Measurements from ENCODE around the gene ELK4. TPM values are rescaled to one million over a fixed set of nuclear protein-coding genes. Genes with fewer than 3 reads are reported as not detected.

Gene ELK4
- polyA plus RNA-seq, 1 donor: 18.2 TPM

GRCh38 chr1:205596876-205597275, 34.9 kb downstream of the ELK4 start:
- Histone ChIP-seq H3K27me3 (ENCODE audit: control insufficient read depth, insufficient read depth, low read length) (no peaks in the 10 kb centered on the region), H3K36me3 (ENCODE audit: control insufficient read depth, insufficient read depth, low read length) (peaks cover 10% of the 10 kb centered on the region), H3K4me1 (ENCODE audit: control insufficient read depth, insufficient read depth, low read length) (peaks cover 7% of the 10 kb centered on the region), H3K4me3 (ENCODE audit: low read length) (no peak overlapping the region), H3K27ac (ENCODE audit: low read length) (no peak overlapping the region), H3K9me3 (ENCODE audit: control insufficient read depth, low read depth, low read length) (no peaks in the 10 kb centered on the region)
- DNase-seq: no peak
- WGBS (ENCODE audit: insufficient coverage, low lambda C conversion rate): no CpG with 5 or more reads among the region's 3 CpGs

DNA sequence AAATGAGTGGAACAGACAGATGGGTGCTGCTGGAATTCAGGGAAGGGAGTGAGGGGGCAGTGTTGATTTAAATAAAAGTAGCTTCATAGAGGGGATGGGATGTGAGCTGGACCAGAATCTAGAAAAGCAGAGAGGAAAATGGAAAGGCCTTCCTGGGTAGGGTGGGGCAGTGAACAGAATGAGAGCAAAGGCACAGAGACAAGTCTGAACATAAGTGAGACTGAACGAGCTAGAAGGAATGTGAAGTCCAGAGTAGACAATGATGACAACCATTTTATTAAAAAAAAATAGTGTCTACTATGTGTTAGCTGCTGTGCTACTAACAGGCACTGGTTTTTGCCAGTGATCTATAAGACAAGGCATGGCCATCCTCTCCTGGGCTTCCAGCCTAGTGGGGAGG, 36.0 kb downstream of the ELK4 start:
- Histone ChIP-seq H3K27ac (ENCODE audit: low read length) (no peak overlapping the region), H3K27me3 (ENCODE audit: control insufficient read depth, insufficient read depth, low read length) (no peaks in the 10 kb centered on the region), H3K4me3 (ENCODE audit: low read length) (no peak overlapping the region), H3K9me3 (ENCODE audit: control insufficient read depth, low read depth, low read length) (no peaks in the 10 kb centered on the region), H3K4me1 (ENCODE audit: control insufficient read depth, insufficient read depth, low read length) (peaks cover 7% of the 10 kb centered on the region), H3K36me3 (ENCODE audit: control insufficient read depth, insufficient read depth, low read length) (peaks cover 10% of the 10 kb centered on the region)
- no peak for DNase-seq
- no CpG with 5 or more reads among the region's 1 CpG for WGBS (ENCODE audit: insufficient coverage, low lambda C conversion rate)

GRCh38 chr1:205595435-205595834, 36.4 kb downstream of the ELK4 start:
- no peaks in the 10 kb centered on the region for H3K27me3 ChIP-seq (ENCODE audit: control insufficient read depth, insufficient read depth, low read length)
- no peak overlapping the region for H3K4me3 ChIP-seq (ENCODE audit: low read length)
- 80% methylated on average over 1 of the region's 2 CpGs for WGBS (ENCODE audit: insufficient coverage, low lambda C conversion rate)
- H3K4me1 ChIP-seq (ENCODE audit: control insufficient read depth, insufficient read depth, low read length): peaks cover 7% of the 10 kb centered on the region
- H3K36me3 ChIP-seq (ENCODE audit: control insufficient read depth, insufficient read depth, low read length): peaks cover 10% of the 10 kb centered on the region
- H3K27ac ChIP-seq (ENCODE audit: low read length): no peak overlapping the region
- H3K9me3 ChIP-seq (ENCODE audit: control insufficient read depth, low read depth, low read length): no peaks in the 10 kb centered on the region
- DNase-seq: no peak

DNA sequence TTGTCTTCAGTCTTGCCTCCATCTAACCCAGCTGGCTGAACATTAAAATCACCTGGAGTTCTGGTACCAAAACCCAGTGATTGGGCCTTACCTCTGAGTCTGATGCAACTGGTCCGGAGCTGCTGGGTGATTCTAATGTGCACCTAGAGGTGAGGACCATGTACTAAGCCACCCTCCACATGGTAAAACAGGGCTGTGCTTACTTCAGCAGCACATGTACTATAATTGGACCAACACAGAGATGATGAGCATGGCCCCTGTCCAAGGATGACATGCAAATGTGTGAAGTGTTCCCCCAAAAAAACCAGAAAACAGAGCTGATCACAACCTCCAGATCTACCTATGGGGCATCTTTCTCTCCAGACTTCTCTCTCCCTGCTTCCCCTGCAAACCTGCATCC, 37.0 kb downstream of the ELK4 start:
- H3K4me1 ChIP-seq (ENCODE audit: control insufficient read depth, insufficient read depth, low read length): peaks cover 7% of the 10 kb centered on the region
- DNase-seq: no peak
- H3K36me3 ChIP-seq (ENCODE audit: control insufficient read depth, insufficient read depth, low read length): peaks cover 10% of the 10 kb centered on the region
- no peak overlapping the region for H3K4me3 ChIP-seq (ENCODE audit: low read length)
- no peak overlapping the region for H3K27ac ChIP-seq (ENCODE audit: low read length)
- H3K27me3 ChIP-seq (ENCODE audit: control insufficient read depth, insufficient read depth, low read length): no peaks in the 10 kb centered on the region
- no peaks in the 10 kb centered on the region for H3K9me3 ChIP-seq (ENCODE audit: control insufficient read depth, low read depth, low read length)
- no CpG with 5 or more reads among the region's 1 CpG for WGBS (ENCODE audit: insufficient coverage, low lambda C conversion rate)

DNA sequence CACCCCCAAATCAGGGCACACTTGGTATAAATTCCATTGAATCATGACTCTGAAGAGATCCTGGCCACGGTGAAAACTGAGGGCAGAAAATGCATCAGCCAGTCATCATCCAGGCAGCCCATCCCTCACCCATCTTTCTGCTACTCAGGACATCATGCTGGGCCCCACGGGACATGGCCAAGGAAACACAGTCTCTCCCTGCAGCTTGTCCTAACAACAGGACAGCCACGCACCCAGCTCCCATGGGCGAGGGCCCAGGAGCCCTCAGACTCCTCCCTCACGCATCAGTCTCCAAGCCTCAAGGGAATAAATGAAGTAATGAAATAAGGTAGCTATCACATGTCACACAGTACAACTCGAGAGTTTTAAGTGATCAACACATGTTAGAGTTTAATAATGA, 37.8 kb downstream of the ELK4 start:
- Histone ChIP-seq H3K4me1 (ENCODE audit: control insufficient read depth, insufficient read depth, low read length) (peaks cover 6% of the 10 kb centered on the region), H3K27me3 (ENCODE audit: control insufficient read depth, insufficient read depth, low read length) (no peaks in the 10 kb centered on the region), H3K4me3 (ENCODE audit: low read length) (no peak overlapping the region), H3K9me3 (ENCODE audit: control insufficient read depth, low read depth, low read length) (no peaks in the 10 kb centered on the region), H3K36me3 (ENCODE audit: control insufficient read depth, insufficient read depth, low read length) (peaks cover 6% of the 10 kb centered on the region), H3K27ac (ENCODE audit: low read length) (no peak overlapping the region)
- no CpG with 5 or more reads among the region's 6 CpGs for WGBS (ENCODE audit: insufficient coverage, low lambda C conversion rate)
- DNase-seq: no peak

DNA sequence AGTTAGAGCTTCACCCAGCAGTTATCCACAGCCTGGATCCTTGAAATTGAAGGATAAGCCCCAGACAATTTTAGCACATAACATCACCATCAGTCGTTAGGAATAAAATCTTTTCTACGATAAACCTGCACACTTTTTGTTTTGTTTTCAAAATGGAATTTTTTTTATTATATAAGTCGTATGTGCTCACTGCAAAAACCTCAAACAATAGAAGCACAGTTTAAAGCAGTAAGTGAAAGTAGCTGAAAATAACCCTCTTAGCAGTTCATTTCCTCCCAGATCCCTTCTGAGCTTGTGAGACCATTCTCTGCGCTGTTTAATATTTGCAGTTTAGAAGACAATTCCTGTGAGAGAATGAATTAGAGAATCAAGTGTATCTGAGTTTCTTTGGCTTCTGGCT, 38.3 kb downstream of the ELK4 start:
- H3K4me1 ChIP-seq (ENCODE audit: control insufficient read depth, insufficient read depth, low read length): peaks cover 3% of the 10 kb centered on the region
- no peaks in the 10 kb centered on the region for H3K27me3 ChIP-seq (ENCODE audit: control insufficient read depth, insufficient read depth, low read length)
- no peak overlapping the region for H3K27ac ChIP-seq (ENCODE audit: low read length)
- H3K4me3 ChIP-seq (ENCODE audit: low read length): no peak overlapping the region
- 100% methylated on average over 1 of the region's 4 CpGs for WGBS (ENCODE audit: insufficient coverage, low lambda C conversion rate)
- no peaks in the 10 kb centered on the region for H3K9me3 ChIP-seq (ENCODE audit: control insufficient read depth, low read depth, low read length)
- H3K36me3 ChIP-seq (ENCODE audit: control insufficient read depth, insufficient read depth, low read length): peaks cover 4% of the 10 kb centered on the region
- DNase-seq: no peak

GRCh38 chr1:205592443-205593003, 39.3 kb downstream of the ELK4 start:
- no CpG with 5 or more reads among the region's 14 CpGs for WGBS (ENCODE audit: insufficient coverage, low lambda C conversion rate)
- H3K27me3 ChIP-seq (ENCODE audit: control insufficient read depth, insufficient read depth, low read length): no peaks in the 10 kb centered on the region
- peaks cover 3% of the 10 kb centered on the region for H3K4me1 ChIP-seq (ENCODE audit: control insufficient read depth, insufficient read depth, low read length)
- DNase-seq: no peak
- H3K9me3 ChIP-seq (ENCODE audit: control insufficient read depth, low read depth, low read length): no peaks in the 10 kb centered on the region
- H3K27ac ChIP-seq (ENCODE audit: low read length): no peak overlapping the region
- H3K4me3 ChIP-seq (ENCODE audit: low read length): no peak overlapping the region
- peaks cover 3% of the 10 kb centered on the region for H3K36me3 ChIP-seq (ENCODE audit: control insufficient read depth, insufficient read depth, low read length)

DNA sequence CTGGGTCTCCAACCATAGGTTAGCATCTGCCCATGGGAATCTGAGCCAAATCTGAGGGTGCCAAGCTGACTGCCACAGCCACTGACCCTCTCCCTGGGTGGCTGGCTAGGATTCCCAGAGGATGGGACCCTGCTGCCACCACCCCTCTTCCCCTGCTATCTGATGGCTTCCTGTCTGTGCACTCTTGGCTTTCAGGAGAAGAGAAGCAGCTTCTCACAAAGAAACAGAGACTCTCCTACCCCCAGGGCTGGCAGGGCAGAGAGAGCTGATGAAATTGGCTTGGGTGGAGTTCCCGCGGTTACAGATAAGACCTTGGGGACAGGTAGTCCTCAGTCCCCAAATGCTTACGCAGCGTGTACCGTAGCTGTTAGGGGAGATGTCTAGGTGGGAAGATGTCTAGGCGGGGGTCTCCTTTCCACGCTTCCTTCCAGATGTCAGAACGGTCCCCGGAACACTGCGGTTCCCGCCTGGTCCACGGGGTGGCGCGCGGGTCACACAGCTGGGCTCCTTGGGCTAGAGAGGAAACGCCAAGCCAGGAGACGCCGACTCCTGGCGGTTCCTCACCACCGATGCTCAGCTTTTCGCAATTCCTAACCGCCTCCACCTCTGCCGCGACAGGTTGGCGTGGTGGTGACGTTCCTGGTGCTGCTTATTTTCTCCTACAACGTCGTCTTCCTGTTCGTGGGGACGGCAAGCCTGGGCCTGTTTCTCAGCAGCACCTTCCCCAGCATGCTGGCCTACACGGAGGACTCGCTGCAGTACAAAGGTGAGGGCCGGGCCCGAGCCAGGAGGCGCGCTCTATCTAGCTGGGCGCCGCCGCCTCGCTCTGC, 40.1 kb downstream of the ELK4 start:
- WGBS (ENCODE audit: insufficient coverage, low lambda C conversion rate): 0% methylated on average over 6 of the region's 40 CpGs
- peaks cover 3% of the 10 kb centered on the region for H3K4me1 ChIP-seq (ENCODE audit: control insufficient read depth, insufficient read depth, low read length)
- peak overlapping the region; percentile 40 for H3K4me3 ChIP-seq (ENCODE audit: low read length)
- peak overlapping the region; percentile 45 for H3K27ac ChIP-seq (ENCODE audit: low read length)
- DNase-seq: peak; percentile 79 to 89
- H3K27me3 ChIP-seq (ENCODE audit: control insufficient read depth, insufficient read depth, low read length): no peaks in the 10 kb centered on the region
- no peaks in the 10 kb centered on the region for H3K9me3 ChIP-seq (ENCODE audit: control insufficient read depth, low read depth, low read length)
- H3K36me3 ChIP-seq (ENCODE audit: control insufficient read depth, insufficient read depth, low read length): peaks cover under 1% of the 10 kb centered on the region

GRCh38 chr1:205590777-205591513, 40.9 kb downstream of the ELK4 start:
- Histone ChIP-seq H3K4me3 (ENCODE audit: low read length) (no peak overlapping the region), H3K9me3 (ENCODE audit: control insufficient read depth, low read depth, low read length) (no peaks in the 10 kb centered on the region), H3K27me3 (ENCODE audit: control insufficient read depth, insufficient read depth, low read length) (no peaks in the 10 kb centered on the region), H3K4me1 (ENCODE audit: control insufficient read depth, insufficient read depth, low read length) (peaks cover 3% of the 10 kb centered on the region), H3K27ac (ENCODE audit: low read length) (no peak overlapping the region), H3K36me3 (ENCODE audit: control insufficient read depth, insufficient read depth, low read length) (no peaks in the 10 kb centered on the region)
- no peak for DNase-seq
- WGBS (ENCODE audit: insufficient coverage, low lambda C conversion rate): 86% methylated on average over 1 of the region's 9 CpGs

- peaks cover 3% of the 10 kb centered on the region for H3K4me1 ChIP-seq (ENCODE audit: control insufficient read depth, insufficient read depth, low read length)
- H3K36me3 ChIP-seq (ENCODE audit: control insufficient read depth, insufficient read depth, low read length): no peaks in the 10 kb centered on the region
- H3K27me3 ChIP-seq (ENCODE audit: control insufficient read depth, insufficient read depth, low read length): no peaks in the 10 kb centered on the region
- no peak for DNase-seq
- no peak overlapping the region for H3K4me3 ChIP-seq (ENCODE audit: low read length)
- WGBS (ENCODE audit: insufficient coverage, low lambda C conversion rate): no CpG with 5 or more reads among the region's 5 CpGs
- no peaks in the 10 kb centered on the region for H3K9me3 ChIP-seq (ENCODE audit: control insufficient read depth, low read depth, low read length)
- no peak overlapping the region for H3K27ac ChIP-seq (ENCODE audit: low read length)
Observed at GRCh38 chr1:205590457-205590768, 41.4 kb downstream of the ELK4 start.
